Measurements from ENCODE around the gene GATAD2A.
A peak's percentile ranks its signal among the peaks of the same experiment; 100 is the strongest.
"Not testable (repeated sequence)": the region's sequence is repeated elsewhere in the genome, so short reads cannot be mapped to it uniquely, and the experiment has no call there.

The GATAD2A gene

DNA sequence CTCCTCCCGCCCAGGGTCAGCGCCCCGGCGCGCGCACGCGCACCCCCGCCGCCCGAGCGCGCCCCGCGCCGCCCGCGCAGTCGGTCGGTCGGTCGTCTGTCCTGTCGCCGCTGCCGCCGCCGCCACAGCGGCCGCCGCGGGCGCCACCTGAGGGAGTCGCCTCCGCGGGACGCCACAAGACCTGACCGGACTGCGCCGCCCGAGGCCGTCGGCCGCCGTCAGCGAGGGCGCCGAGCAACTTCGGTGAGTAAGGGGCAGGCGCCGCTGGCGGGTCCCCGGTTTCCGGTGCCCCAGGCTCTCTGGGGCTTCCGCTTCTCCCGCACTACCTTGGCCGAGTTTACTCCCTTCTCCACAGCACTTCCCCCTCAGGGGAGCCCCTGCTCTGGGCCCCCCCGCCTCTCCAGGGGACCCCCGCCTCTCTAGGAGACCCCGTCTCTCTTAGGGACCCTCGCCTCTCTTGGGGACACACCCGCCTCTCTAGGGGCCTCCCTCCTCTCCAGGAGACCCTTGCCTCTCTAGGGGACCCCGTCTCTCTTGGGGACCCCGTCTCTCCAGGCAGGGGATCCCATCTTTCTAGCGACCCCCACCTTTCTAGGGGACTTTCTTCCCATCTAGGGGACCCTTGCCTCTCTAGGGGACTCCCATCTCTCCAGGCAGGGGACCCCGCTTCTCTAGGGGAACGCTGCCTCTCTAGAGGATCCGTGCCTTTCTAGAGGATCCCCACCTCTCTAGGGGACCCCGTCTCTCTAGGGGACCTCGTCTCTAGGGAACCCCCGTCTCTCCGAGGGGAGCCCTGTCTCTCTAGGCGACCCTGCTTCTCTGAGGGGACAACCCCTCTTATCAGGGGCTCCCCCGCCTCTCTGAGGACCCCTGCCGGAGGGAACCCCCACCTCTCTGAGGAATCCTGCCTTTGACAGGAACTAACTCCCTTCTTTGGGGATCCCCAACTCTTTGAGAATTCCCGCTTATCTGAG, 19.3 kb upstream of the GATAD2A start:
- Histone ChIP-seq H3K4me2 (ENCODE audit: low read depth, low read length, poor library complexity, severe bottlenecking) (peak overlapping the region; percentile 97), H3K9ac (ENCODE audit: low read depth, low read length, poor library complexity, severe bottlenecking) (peak overlapping the region; percentile 99), H4K20me1 (ENCODE audit: insufficient read depth, low read length, poor library complexity, severe bottlenecking) (peaks cover 44% of the 10 kb centered on the region), H3K36me3 (ENCODE audit: insufficient read depth, low read length) (no peaks in the 10 kb centered on the region), H3K27me3 (ENCODE audit: insufficient read depth, low read length, poor library complexity, severe bottlenecking) (no peaks in the 10 kb centered on the region), H3K9me2 (replicated peaks; ENCODE audit: low read depth, low read length) (no peaks in the 10 kb centered on the region), H3K4me1 (ENCODE audit: insufficient read depth, low read length, poor library complexity, severe bottlenecking) (peaks cover 46% of the 10 kb centered on the region), H3F3A (ENCODE audit: low read depth) (no peaks in the 10 kb centered on the region; the same call in 1 of the 2 replicates), H3K79me2 (ENCODE audit: insufficient read depth, low read length) (peaks cover 65% of the 10 kb centered on the region), H3K9me3 (ENCODE audit: insufficient read depth, low read depth, low read length) (no peaks in the 10 kb centered on the region), H3K4me3 (ENCODE audit: low read length, poor library complexity, severe bottlenecking) (peak overlapping the region; percentile 100), H2AFZ (ENCODE audit: low read length) (peak overlapping the region; percentile 23; the same call in 1 of the 2 replicates)
- TF ChIP-seq EZH2phosphoT487 (IDR thresholded peaks at IDR 0.05; ENCODE audit: borderline replicate concordance): no peak
- peak; percentile 39 for TF ChIP-seq CTCF (conservative IDR thresholded peaks at IDR 0.05; ENCODE audit: low read length)

DNA sequence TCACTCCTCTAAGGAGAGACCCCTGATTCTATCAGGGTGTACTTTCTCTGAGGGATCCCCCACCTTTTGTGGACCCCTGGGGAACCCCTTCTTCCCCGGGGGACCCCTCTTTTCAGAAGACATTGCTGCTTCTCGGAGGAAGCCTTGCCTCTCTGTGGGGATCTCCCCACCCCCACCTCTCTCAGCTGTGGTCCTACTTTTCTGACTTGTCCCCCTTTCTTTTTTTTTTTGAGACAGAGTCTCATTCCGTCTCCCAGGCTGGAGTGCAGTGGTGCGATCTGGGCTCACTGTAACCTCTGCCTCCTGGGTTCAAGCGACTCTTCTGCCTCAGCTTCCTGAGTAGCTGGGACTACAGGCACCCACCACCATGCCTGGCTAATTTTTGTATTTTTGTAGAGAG, 18.4 kb upstream of the GATAD2A start:
- TF ChIP-seq CTCF (conservative IDR thresholded peaks at IDR 0.05; ENCODE audit: low read length) (no peak), EZH2phosphoT487 (IDR thresholded peaks at IDR 0.05; ENCODE audit: borderline replicate concordance) (no peak)
- H3K4me2 ChIP-seq (ENCODE audit: low read depth, low read length, poor library complexity, severe bottlenecking): peak overlapping the region; percentile 97
- H3K27me3 ChIP-seq (ENCODE audit: insufficient read depth, low read length, poor library complexity, severe bottlenecking): no peaks in the 10 kb centered on the region
- peak overlapping the region; percentile 99 for H3K9ac ChIP-seq (ENCODE audit: low read depth, low read length, poor library complexity, severe bottlenecking)
- H3K4me3 ChIP-seq (ENCODE audit: low read length, poor library complexity, severe bottlenecking): peak overlapping the region; percentile 100
- no peaks in the 10 kb centered on the region for H3F3A ChIP-seq (ENCODE audit: low read depth)
- H4K20me1 ChIP-seq (ENCODE audit: insufficient read depth, low read length, poor library complexity, severe bottlenecking): peaks cover 48% of the 10 kb centered on the region
- peaks cover 74% of the 10 kb centered on the region for H3K79me2 ChIP-seq (ENCODE audit: insufficient read depth, low read length)
- peaks cover 51% of the 10 kb centered on the region for H3K4me1 ChIP-seq (ENCODE audit: insufficient read depth, low read length, poor library complexity, severe bottlenecking)
- H2AFZ ChIP-seq (ENCODE audit: low read length): no peak overlapping the region
- H3K36me3 ChIP-seq (ENCODE audit: insufficient read depth, low read length): no peaks in the 10 kb centered on the region
- no peaks in the 10 kb centered on the region for H3K9me3 ChIP-seq (ENCODE audit: insufficient read depth, low read depth, low read length)
- H3K9me2 ChIP-seq (replicated peaks; ENCODE audit: low read depth, low read length): no peaks in the 10 kb centered on the region

GRCh38 chr19:19388568-19389555, 16.6 kb upstream of the GATAD2A start:
- no peak overlapping the region for H2AFZ ChIP-seq (ENCODE audit: low read length)
- TF ChIP-seq EZH2phosphoT487 (IDR thresholded peaks at IDR 0.05; ENCODE audit: borderline replicate concordance) (no peak), CTCF (conservative IDR thresholded peaks at IDR 0.05; ENCODE audit: low read length) (no peak)
- H3K79me2 ChIP-seq (ENCODE audit: insufficient read depth, low read length): peaks cover 90% of the 10 kb centered on the region
- no peaks in the 10 kb centered on the region for H3K27me3 ChIP-seq (ENCODE audit: insufficient read depth, low read length, poor library complexity, severe bottlenecking)
- no peaks in the 10 kb centered on the region for H3F3A ChIP-seq (ENCODE audit: low read depth)
- peaks cover 54% of the 10 kb centered on the region for H3K4me1 ChIP-seq (ENCODE audit: insufficient read depth, low read length, poor library complexity, severe bottlenecking)
- peak overlapping the region; percentile 97 for H3K4me2 ChIP-seq (ENCODE audit: low read depth, low read length, poor library complexity, severe bottlenecking)
- no peaks in the 10 kb centered on the region for H3K9me3 ChIP-seq (ENCODE audit: insufficient read depth, low read depth, low read length)
- peak overlapping the region; percentile 99 for H3K9ac ChIP-seq (ENCODE audit: low read depth, low read length, poor library complexity, severe bottlenecking)
- H3K4me3 ChIP-seq (ENCODE audit: low read length, poor library complexity, severe bottlenecking): peak overlapping the region; percentile 100
- H4K20me1 ChIP-seq (ENCODE audit: insufficient read depth, low read length, poor library complexity, severe bottlenecking): peaks cover 48% of the 10 kb centered on the region
- H3K9me2 ChIP-seq (replicated peaks; ENCODE audit: low read depth, low read length): no peaks in the 10 kb centered on the region
- no peaks in the 10 kb centered on the region for H3K36me3 ChIP-seq (ENCODE audit: insufficient read depth, low read length)

- H3F3A ChIP-seq (ENCODE audit: low read depth); H3K27me3 ChIP-seq (ENCODE audit: insufficient read depth, low read length, poor library complexity, severe bottlenecking); H3K9me2 ChIP-seq (replicated peaks; ENCODE audit: low read depth, low read length); H3K36me3 ChIP-seq (ENCODE audit: insufficient read depth, low read length); H3K9me3 ChIP-seq (ENCODE audit: insufficient read depth, low read depth, low read length); H2AFZ ChIP-seq (ENCODE audit: low read length): not testable (repeated sequence)
- H4K20me1 ChIP-seq (ENCODE audit: insufficient read depth, low read length, poor library complexity, severe bottlenecking): peaks cover 55% of the 10 kb centered on the region
- peak overlapping the region; percentile 97 for H3K4me2 ChIP-seq (ENCODE audit: low read depth, low read length, poor library complexity, severe bottlenecking)
- peaks cover 90% of the 10 kb centered on the region for H3K79me2 ChIP-seq (ENCODE audit: insufficient read depth, low read length)
- peaks cover 60% of the 10 kb centered on the region for H3K4me1 ChIP-seq (ENCODE audit: insufficient read depth, low read length, poor library complexity, severe bottlenecking)
- peak overlapping the region; percentile 100 for H3K4me3 ChIP-seq (ENCODE audit: low read length, poor library complexity, severe bottlenecking)
- H3K9ac ChIP-seq (ENCODE audit: low read depth, low read length, poor library complexity, severe bottlenecking): peak overlapping the region; percentile 99
These were observed 15.8 kb upstream of the GATAD2A start for GRCh38 chr19:19389683-19390082.

All from Loucy (cell line).